BJ (cell line): Measurements from ENCODE around the gene AOPEP. TPM values are rescaled to one million over a fixed set of nuclear protein-coding genes. Genes with fewer than 3 reads are reported as not detected.

Source experiments
- CTCF ChIA-PET: fragments of 350-600 bp; formaldehyde crosslinking; extraction: SDS; loops from one replicate; lab custom pipeline; 2021; ENCODE audit warnings: antibody characterized with exemption, inconsistent platforms; lab: Yijun Ruan, JAX
- POLR2A ChIA-PET: fragments of 300-600 bp; sonication (Branson Sonifier 250); formaldehyde crosslinking; extraction: SDS; loops from one replicate; lab custom pipeline; 2021; ENCODE audit warnings: antibody characterized with exemption; lab: Charles Lee
- DNase-seq: peaks from one replicate; pipeline ENCODE4 v3.0.0-alpha.2; 2011; ENCODE audit warnings: low read depth
- H3K27me3 ChIP-seq: 2 replicates; pipeline ENCODE4 v1.6.0; 2011; ENCODE audit warnings: low read length; ENCODE audit not compliant: control insufficient read depth, insufficient read depth
- H3K36me3 ChIP-seq: 2 replicates; pipeline ENCODE4 v1.5.1; 2011; ENCODE audit warnings: low read length; ENCODE audit not compliant: control insufficient read depth, insufficient read depth
- H3K4me3 ChIP-seq: 2 replicates; pipeline ENCODE4 v1.5.1; 2011; ENCODE audit warnings: low read depth, mild to moderate bottlenecking, control low read depth, low read length
- CTCF ChIP-seq: IDR thresholded peaks from 2 replicates; pipeline ENCODE4 v1.5.1; 2011; ENCODE audit warnings: low read depth, mild to moderate bottlenecking, control low read depth, inconsistent platforms, low read length, moderate library complexity; ENCODE audit not compliant: insufficient read depth
- polyA plus RNA-seq: library from polyadenylated mRNA; depleted of rRNA; stranded (reverse); fragments of >200 nt; gene quantifications from 2 replicates; pipeline ENCODE4 v1.2.3, GENCODE V29; 2011

Gene AOPEP
- polyA plus RNA-seq, 1 experiment, result 52.1 TPM

GRCh38 chr9:95009459-95009858 lies 283.0 kb downstream of the AOPEP start:
- ChIA-PET POLR2A (interaction anchor here (1.0 kb wide), 1 partner anchor 95 kb away, joined by 3 read pairs; no protein-coding TSS in a partner anchor), CTCF (interaction anchor here (1.2 to 1.5 kb wide), 3 partner anchors 10 to 118 kb away, joined by 4 read pairs; no protein-coding TSS in a partner anchor)
- no peak for DNase-seq
- Histone ChIP-seq H3K4me3 (no peak overlapping the region), H3K36me3 (peaks cover 3% of the 10 kb centered on the region), H3K27me3 (no peaks in the 10 kb centered on the region)
- TF ChIP-seq CTCF, result no peak

GRCh38 chr9:95010431-95010838 lies 283.9 kb downstream of the AOPEP start:
- ChIA-PET POLR2A (interaction anchor here (1.0 kb wide), 1 partner anchor 96 kb away, joined by 3 read pairs; no protein-coding TSS in a partner anchor), CTCF (interaction anchor here (0.7 to 1.4 kb wide), 3 partner anchors 9 to 117 kb away, joined by 3 to 4 read pairs (median 4); no protein-coding TSS in a partner anchor)

GRCh38 chr9:95012035-95012708 lies 285.7 kb downstream of the AOPEP start:
- POLR2A ChIA-PET, result no interaction called here

More at GRCh38 chr9:95010431-95010838, 283.9 kb downstream of the AOPEP start:
- TF ChIP-seq CTCF, result no peak
- H3K27me3 ChIP-seq, result no peaks in the 10 kb centered on the region
- no peak for DNase-seq
- H3K36me3 ChIP-seq, result peaks cover 3% of the 10 kb centered on the region
- no peak overlapping the region for H3K4me3 ChIP-seq

GRCh38 chr9:95012902-95013301 lies 286.4 kb downstream of the AOPEP start:
- Histone ChIP-seq H3K27me3 (no peaks in the 10 kb centered on the region), H3K36me3 (peaks cover 8% of the 10 kb centered on the region), H3K4me3 (no peak overlapping the region)
- DNase-seq, result no peak
- no peak for TF ChIP-seq CTCF
- ChIA-PET POLR2A (no interaction called here), CTCF (no interaction called here)

More at GRCh38 chr9:95012035-95012708, 285.7 kb downstream of the AOPEP start:
- no peak for DNase-seq
- TF ChIP-seq CTCF, result no peak
- CTCF ChIA-PET, result interaction anchor here (0.8 to 1.4 kb wide), 2 partner anchors 230 to 334 kb away, joined by 4 read pairs; no protein-coding TSS in a partner anchor
- H3K27me3 ChIP-seq, result no peaks in the 10 kb centered on the region
- peaks cover 6% of the 10 kb centered on the region for H3K36me3 ChIP-seq
- no peak overlapping the region for H3K4me3 ChIP-seq

- DNase-seq, result no peak
- peaks cover 11% of the 10 kb centered on the region for H3K36me3 ChIP-seq
- CTCF ChIA-PET, result no interaction called here
- no peaks in the 10 kb centered on the region for H3K27me3 ChIP-seq
- H3K4me3 ChIP-seq, result no peak overlapping the region
- POLR2A ChIA-PET, result no interaction called here
- TF ChIP-seq CTCF, result no peak
Measured at GRCh38 chr9:95014917-95015316, 288.4 kb downstream of the AOPEP start.
